Central memory CD4-positive, alpha-beta T cell (primary cell): ENCODE measurements around the gene WASF2.
"Not testable (repeated sequence)": the region's sequence is repeated elsewhere in the genome, so short reads cannot be mapped to it uniquely, and the experiment has no call there.

Experiments used
- DNase-seq: peaks from one replicate; pipeline ENCODE4 v3.0.0; 2022
- total RNA-seq, 3 experiments: gene quantifications; one replicate each; lab custom pipeline; 2026; lab: John Stamatoyannopoulos, UW

Gene WASF2, protein sequence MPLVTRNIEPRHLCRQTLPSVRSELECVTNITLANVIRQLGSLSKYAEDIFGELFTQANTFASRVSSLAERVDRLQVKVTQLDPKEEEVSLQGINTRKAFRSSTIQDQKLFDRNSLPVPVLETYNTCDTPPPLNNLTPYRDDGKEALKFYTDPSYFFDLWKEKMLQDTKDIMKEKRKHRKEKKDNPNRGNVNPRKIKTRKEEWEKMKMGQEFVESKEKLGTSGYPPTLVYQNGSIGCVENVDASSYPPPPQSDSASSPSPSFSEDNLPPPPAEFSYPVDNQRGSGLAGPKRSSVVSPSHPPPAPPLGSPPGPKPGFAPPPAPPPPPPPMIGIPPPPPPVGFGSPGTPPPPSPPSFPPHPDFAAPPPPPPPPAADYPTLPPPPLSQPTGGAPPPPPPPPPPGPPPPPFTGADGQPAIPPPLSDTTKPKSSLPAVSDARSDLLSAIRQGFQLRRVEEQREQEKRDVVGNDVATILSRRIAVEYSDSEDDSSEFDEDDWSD
- 108 to 177 (median 128) reads per million in 3 experiments for total RNA-seq

DNA sequence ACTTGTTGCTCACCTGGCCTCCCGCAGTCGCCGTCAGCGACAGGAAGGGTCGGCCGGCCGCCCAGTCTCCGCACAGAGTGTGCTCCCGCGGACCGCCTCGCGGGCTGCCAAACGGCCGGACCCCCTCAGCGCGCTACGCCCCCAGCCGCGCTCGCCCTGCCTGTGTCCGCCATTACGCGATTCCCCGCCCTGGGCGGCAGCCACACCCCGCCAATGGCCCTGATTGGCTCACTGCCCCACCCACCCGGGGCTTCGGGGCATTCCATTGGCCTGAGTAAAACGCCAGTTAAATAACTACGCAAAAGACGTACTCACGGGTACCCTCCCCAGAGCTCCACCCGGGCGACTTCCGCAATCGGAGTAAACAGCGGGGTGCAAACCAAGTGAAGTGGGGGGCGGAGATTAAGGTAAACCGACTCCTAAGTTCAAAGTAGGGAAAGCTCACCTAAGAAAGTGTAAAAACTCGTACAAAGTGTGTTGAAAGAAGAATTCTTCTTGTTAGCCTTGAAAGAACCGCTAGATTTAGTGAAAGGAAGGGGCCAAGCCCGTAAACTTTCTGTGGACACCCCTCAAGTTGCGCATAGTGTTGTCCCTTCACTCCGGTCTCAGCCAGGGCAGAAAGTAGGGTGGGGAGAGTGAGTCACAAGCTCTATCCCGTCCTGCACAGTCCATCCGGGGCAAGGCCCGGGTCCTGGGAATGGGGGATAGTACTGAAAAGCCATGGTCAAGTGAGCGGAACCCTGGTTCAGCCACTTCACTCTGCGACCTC lies at the start of gene WASF2:
Gene WASF2 (minus strand): TSS at position 195 of the 769 bp plus-strand sequence. CDS start 61,277 bp downstream, outside the sequence.
- peak; percentile 97 for DNase-seq

DNA sequence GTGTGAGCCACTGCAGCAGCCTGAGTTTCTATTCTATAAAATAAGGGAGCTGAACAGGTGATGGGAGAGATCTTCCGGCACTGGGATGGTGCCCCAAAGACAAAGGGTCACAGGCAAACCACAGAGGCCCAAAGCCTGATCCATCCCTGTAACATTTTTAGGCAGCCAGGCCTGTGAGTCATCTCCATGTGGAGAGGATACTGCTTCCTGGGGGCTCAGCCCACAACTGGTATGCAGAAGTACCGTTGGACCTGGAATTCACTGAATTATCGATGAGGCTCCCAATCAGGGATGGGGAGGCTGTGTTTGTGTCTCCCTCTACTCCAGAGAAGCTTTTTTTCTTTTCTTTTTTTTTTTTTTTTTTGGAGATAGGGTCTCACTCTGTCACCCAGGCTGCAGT lies 48.8 kb upstream of the WASF2 start:
- DNase-seq = no peak

DNA sequence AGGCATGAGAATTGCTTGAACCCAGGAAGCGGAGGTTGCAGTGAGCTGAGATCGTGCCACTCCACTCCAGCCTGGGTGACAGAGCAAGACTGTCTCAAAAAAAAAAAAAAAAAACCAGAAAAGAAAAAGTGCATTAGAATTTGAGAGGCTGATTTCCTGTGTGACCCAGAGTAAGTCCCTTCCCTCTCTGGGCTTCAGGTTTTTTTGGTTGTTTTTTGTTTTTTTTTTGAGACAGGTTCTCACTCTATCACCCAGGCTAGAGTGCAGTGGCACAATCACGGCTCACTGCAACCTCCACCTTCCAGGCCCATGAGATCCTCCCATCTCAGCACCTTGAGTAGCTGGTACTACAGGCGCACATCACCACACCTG lies 48.3 kb upstream of the WASF2 start:
- DNase-seq = not testable (repeated sequence)

DNA sequence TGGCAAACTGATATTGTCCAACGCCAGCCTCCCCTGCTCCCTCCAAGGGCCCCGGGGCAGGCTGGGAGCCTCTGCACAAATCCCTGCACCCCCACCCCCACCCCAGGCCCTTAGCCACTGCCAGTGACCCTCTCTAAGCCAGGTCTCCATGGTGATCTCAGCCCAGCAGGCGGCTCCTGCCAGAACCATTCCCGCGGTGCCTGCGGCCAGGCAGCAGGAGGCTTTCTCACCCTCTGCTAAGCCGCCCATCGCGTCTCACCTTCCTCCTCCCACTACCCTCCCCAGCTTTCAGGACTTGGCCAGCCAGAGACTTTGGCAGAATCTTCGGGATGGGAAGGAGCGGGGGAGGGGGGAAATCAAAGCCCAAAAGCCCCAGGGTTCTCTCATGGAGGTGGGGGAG lies 46.8 kb upstream of the WASF2 start:
- DNase-seq = no peak

DNA sequence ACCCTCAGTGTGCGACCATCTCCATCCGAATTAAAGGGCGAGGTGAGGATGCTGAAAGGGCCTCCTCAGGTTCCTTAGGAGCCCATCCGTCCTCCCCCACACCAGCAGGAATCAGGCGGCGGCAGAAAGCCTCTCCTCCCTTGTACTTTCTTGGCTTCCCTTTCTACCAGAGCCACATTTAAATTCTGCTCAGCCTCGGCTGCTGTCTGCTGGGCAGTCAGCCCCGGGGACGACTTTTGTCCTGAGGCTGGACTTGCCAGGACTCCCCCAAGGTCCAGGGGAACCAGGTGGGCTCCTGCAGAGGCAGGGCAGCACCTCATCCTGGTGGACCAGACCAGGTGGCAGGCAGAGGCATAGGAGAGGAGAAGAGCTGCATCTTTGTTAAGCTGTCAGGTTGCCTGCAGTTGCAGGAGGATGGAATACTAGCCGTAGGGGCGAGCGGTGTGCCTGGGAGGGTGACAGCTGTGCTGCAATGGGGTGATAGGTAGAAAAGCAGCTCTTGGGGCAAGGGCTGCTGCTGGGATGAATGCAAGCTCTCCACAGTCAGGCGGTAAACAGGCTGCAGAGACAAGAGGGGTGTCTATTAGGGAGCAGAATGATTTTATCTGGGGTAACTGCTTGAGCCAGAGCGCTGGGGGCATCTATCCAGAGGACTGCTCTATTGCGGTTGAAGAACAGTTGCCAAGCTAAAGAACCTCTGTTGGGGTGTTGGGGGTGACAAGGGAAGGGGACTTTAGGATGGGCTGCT lies 46.2 kb upstream of the WASF2 start:
- no peak for DNase-seq

DNA sequence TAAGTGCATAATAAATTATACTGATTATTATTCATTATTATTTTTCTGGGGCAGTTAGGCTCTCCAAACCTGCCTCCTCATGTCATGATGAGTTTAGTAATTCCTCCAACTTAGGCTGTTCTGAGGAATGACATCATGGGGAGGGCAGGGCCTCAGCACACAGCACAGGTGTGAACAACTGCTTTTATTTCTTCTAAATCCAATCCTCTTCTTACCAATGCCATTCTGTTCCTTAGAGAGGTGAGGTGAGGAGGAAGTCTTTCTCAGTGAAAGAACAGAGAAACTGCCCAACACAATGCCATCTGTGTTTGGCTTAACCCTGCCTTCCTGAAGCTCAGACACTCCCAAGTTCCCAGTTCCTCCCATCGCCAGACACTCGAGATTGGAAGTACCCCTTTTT lies 45.4 kb upstream of the WASF2 start:
- DNase-seq = no peak

DNA sequence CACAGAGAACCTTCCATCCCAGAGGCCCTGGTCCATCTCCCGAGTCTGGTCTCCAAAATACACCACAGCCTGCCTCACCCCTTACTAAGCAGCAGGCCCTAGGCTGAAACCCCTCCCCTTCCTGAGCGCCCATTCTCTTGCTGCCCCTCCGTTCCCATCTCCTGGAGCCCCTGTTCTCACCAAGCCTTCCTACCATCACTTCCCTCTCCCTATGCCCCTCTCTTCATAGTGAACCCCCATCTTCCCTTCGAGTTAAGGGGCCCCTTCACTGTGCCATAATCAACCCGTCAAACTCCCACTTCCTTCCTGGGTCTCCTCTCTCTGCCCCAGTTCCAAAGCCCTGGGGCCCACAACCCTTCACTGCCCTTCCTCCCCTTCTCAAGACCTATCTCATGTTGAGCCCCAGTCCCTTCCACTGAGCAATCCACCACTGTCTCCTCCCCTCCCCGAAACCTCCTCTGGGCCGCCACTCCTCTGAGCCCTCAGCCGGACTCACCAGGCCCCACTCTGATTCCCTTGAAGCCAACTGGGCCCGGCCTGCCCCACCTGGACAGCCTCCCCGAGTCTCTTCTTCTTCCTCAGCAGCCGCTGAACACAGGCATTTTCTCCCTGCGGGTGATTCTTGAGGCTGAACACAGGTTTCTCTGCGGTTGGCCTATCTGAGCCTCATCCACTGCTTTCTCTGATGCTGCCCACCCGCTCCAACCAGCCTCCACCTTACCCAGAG lies 42.2 kb upstream of the WASF2 start:
- DNase-seq = no peak

DNA sequence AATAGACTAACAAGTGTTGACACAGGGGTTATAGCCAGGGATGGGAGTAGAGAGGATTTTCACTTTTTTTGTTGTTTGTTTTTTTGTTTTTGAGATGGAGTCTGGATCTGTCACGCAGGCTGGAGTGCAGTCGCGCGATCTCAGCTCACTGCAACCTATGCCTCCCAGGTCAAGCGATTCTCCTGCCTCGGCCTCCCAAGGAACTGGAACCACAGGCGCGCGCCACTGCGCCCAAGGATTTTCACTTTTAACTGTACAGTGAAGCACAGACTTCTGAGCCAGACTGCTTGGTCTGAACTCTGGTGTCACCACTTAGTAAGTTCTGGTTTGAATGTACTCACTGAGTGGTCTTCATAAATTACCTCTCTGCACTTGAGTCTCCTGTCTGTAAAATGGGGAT lies 40.2 kb upstream of the WASF2 start:
- DNase-seq = no peak

DNA sequence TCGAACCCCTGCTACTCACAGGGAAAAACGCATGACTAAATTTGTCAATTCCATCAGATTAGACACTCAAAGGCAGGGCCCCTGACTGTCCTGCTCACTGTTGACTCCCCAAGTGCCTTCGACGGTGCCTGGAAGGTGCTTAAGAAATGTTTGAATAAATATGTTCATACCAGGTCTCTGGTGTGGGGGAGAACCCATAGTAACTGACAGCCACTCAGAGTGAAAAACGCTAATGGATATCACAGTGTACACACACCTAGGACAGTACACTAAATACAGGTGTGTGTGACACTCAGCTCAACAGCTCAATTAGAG lies 39.7 kb upstream of the WASF2 start:
- no peak for DNase-seq

DNA sequence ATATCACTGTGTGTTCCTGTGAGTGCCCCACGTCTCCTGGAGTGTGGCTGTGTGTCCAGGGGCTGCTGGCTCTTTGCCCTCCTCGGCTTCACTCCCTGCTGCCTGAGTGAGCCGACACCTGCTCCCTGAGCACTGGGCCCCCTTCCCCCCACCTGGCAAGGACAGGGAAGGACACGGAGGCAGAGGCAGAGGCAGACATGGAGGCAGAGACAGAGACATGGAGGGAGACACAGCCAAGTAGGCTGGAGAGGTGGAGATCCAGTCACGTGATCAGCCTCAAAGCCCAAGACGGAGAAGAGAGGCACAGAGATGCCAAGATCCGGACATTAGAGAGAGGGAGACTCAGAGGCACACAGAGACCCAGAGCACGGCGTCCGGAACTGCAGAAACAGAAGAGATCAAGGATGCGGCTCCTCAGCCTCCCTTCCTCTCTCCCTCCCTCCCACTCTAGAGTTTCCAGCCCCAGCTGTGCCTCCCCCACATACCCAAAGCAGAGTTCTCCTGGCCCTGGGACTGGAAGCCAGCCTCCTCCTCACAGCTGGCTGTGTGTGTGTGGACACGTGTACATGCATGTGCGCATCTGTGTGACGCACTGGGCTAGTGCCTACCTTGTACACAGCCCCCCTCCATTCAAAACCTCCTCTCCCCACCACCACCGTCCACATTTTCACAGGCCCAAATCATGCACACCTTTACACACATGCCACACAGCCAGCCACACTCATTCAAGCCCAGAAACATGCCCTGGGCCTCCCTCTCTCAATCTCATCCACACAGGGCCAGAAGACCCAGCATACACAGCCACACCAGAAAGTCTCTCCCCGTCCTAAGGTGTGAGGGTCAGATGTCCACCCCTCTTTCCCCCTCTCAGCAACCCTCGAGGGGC lies 39.1 kb upstream of the WASF2 start:
- no peak for DNase-seq

DNA sequence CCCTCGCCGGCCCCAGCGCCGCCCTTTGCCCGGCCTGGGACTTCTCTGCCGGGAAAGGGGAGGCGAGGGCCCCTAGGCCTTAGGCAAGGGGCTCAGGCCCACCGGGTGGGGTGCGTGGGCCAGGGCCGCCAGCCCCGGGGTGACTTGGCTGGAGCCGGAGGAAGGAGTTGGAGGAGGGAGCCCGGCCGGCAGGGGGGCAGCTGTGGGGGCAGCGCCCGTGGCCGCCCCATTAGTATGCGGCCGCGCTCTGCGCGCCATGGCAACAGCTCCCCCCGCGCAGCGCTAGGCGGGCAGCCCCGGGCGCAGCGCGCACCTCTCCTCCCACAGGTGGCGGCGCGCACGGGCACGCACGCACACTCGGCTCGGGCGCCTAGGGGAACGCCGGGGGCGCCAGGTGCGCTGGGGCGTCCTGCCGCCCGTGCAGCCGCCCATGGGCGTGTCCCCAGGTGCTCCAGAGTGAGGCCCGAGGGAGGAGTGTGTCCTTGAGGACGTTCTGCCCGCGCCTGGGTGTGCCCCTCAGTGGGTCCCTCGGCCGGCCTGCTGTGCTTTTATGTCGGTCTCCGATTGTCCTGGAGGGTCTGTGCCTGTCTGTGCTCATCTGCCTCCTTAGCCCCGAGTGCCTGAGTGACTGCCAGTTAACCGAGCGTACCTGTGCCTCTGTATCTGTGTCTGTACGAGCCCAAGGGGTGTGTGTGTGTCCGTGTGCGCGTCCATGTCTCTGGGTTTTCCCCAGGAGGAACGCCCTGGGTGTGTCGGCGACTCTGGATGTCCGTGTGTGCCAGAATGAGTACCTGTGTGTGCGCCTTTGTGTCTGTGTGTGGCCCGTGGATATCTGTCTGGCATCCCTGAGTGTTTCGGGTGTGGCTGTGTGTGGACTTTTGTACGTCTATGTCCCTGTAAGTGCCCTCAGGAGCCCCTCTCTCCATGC lies 38.2 kb upstream of the WASF2 start:
- peak; percentile 57 for DNase-seq

DNA sequence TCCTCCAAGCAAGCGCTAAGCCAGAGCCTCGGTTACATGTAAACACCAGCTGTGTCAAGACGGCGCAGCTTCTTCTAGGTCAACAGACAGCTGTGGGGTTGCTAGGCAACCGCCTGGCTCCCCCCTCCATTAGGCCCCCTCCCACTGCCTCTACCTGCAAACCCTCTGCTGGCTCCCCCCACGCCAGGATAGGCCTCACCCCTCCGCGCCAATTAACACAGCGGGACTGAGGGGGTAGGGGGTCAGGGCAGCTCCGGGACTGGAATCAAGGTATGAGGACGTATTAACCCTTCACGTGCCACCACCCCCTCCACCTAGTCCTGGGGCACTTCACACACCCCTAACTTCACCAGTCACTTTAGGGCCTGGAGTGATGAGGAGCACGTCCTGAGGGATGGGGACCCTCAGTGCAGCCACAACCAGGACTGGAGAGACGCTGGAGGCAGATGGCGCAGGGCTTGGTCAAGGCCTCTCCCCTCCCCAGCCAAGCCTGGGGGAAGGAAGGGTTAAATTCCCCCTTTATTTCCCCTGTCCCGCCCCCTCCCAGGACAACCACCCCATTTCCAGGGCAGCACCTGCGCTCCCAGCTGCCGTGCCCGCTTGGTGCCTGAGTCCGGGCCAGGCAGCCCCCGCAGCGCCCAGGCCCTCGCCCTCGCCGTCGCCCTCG lies 37.4 kb upstream of the WASF2 start:
- DNase-seq = peak; percentile 69

DNA sequence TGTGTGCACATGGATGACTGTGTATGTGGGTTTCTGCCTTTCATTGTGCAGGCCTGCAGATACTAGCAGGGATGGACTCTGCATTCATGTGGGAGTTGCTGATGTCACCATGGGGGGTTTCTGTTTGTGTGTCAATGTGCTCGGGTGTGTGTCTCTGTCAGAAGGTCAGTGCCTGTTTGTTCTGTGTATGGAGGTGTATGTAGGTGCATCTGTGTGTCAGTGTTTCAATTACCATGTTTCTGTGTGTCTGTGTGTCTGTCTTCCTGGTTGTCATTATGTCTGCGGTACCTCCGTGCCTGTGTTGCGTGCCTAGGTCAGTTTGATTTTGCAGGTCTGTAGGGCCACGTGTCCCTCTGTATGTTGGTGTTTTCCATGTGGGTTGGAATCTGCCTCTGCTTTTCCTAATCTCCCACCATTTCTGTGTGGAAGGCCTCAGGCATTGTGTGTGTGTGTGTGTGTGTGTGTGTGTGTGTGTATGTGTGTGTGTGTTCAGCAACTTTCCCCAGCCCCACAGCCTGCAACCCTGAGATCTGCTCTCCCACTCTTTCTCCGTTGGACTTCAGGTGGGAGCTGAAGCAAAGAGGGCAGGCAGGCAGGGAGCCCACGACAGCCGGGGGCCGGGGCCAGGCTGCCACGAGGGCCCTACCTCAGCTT lies 36.7 kb upstream of the WASF2 start:
- DNase-seq = no peak

DNA sequence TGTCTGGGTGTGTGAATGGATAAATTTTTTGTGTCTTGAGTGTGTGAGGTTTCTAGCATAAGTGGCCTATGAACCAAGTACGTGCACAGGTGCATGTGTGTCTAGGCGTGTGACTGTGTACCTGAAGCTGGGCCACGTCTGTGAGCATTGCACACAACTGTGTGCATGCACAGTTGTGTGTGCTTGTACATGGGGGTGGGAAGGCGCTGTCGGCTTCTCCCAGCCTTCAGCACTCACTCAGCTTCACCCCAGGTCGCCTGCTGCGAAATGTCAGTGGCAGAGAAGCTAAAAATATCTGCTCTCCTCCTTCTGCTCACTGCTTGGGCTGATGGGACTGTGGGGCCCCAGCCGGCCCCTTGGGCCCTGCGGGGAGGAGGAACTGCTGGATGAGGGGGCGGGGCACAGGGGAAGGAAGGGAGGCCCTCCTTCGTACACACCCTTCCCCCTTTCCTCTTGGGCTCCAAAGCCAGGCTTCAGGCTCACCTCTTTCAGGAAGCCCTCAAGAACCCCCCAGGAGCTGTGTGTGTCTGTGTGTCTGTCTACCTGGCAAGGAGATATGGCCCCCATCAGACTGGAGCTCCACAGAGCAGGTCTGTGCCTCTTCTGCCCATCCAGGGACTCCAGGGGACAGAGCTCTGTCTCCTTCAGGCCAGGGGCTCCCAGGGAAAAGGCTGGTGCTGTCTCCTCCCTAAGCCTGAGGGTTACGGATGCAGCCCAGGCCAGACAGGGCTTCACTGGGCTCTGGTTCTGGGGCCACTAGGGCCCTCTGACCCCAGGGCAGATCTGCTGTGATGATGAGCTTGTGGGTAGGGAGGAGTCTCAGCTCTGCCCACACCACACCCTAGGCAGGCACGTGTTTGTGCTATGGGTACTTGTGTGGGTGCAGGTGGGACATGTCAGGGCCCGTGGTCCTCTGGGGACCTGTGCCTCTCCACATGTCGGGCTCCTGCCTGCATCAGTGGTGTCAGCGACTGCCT lies 35.6 kb upstream of the WASF2 start:
- peak; percentile 24 for DNase-seq

DNA sequence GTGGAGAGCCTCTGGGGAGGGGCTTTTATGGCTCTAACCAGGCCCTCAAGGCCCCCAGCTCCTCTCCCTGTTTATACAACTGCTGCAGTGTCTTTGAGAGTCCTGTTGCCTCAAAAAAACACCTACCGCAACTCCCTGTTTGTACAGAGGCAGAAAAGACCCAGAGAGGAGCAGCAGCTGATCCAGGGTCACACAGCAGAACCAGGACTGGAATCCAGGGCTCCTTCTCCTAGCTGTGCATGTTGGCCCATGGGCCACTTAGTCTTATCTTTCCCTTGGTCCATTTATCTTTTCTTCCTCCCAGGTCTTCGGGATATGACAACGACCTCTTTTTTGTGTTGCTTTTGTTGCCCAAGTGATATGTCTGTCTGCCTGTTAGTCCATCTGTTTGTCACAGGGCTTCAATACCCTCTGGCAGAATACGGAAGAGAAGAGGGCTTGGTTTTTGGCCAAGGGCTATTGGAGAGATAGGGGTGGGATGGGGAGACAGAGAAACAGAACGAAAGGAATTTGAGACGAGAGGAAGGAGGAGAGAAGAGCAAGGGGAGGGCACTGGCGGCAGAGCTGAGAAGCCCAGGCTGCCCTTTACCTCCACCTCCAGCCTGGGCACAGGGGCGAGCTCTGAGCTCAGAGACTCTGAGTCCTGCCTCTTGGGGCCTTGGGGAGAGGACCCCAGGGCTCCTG lies 33.5 kb upstream of the WASF2 start:
- DNase-seq = no peak

DNA sequence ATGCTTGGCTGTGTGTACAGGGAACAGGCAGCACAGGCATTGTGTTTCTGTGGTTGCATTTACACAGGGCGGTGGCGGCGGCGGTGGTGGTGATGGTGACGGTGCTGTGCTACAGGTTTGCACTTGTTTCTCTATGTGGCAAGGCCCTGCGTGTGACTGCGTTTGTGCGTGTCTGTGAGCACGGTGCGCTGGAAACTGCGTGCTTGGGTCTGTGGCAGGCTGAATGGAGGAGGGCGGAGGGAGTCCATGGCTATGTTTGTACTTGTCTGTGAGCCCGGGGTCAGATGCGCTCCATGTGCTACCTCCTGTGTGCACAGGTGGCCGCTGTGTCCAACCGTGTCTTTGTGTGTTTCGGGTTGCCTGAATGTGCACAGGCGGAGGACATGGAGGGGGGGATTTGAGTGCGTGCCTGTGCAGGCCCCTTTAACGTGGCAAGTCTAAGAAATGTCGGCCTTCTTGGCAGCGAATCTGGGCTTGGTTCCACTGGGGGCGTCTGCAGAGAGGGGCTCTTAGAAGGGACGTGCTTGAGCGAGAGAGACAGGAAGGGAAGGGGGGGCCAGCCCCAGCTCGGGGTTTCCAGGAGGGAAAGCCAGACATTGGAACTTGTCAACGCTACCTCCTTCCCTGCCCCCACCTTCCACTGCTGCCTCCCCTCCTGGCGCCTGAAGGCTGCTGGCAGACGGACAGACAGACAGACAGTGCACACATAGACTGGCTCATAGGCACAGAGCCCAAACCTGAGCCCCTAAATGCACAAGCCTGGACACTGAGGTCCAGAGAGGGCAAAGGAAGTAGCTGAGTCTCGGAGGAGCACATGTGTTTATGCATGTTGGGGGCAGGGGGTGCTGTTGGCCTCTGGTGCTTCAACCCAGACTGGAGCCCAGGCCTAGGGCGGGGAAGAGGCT lies 32.7 kb upstream of the WASF2 start:
- DNase-seq = peak; percentile 75
